GM18951 (cell line): ENCODE measurements around the gene FXYD5.

Experiments
- POLR2A ChIP-seq: IDR thresholded peaks from 4 replicates; pipeline ENCODE4 v1.6.1; 2011; ENCODE audit warnings: mild to moderate bottlenecking; ENCODE audit not compliant: insufficient read length, insufficient read depth; ENCODE audit errors: extremely low read depth
- in situ Hi-C: fragments of 300-500 bp; cut with MboI; formaldehyde crosslinking; loops from one replicate; pipeline ENCODE4 v1.12.0; 2022; ENCODE audit warnings: low sequenced_read_pairs, mixed read lengths, inconsistent platforms; ENCODE audit not compliant: unreplicated experiment

The FXYD5 gene

GRCh38 chr19:35161434-35161743 is 6.9 kb downstream of the FXYD5 start:
- in situ Hi-C loops, result no loop called here

GRCh38 chr19:35162471-35163326 is 8.2 kb downstream of the FXYD5 start:
- in situ Hi-C loops, result no loop called here
- no peak for TF ChIP-seq POLR2A

More at GRCh38 chr19:35161434-35161743, 6.9 kb downstream of the FXYD5 start:
- TF ChIP-seq POLR2A, result no peak

- TF ChIP-seq POLR2A, result no peak
- in situ Hi-C loops, result no loop called here
Measured at GRCh38 chr19:35164418-35164817, 9.9 kb downstream of the FXYD5 start.

- in situ Hi-C loops, result no loop called here
- no peak for TF ChIP-seq POLR2A
Measured at GRCh38 chr19:35165200-35166058, 10.9 kb downstream of the FXYD5 start.

GRCh38 chr19:35166100-35167063 is 11.8 kb downstream of the FXYD5 start:
- in situ Hi-C loops, result no loop called here
- TF ChIP-seq POLR2A, result no peak

GRCh38 chr19:35167251-35168119 is 12.9 kb downstream of the FXYD5 start:
- in situ Hi-C loops, result no loop called here
- no peak for TF ChIP-seq POLR2A

- TF ChIP-seq POLR2A, result no peak
- in situ Hi-C loops, result no loop called here
Measured at GRCh38 chr19:35168196-35168595, 13.7 kb downstream of the FXYD5 start.

GRCh38 chr19:35169221-35169995 is 14.9 kb downstream of the FXYD5 start:
- in situ Hi-C loops, result no loop called here
- TF ChIP-seq POLR2A, result no peak

- no peak for TF ChIP-seq POLR2A
- in situ Hi-C loops, result no loop called here
Measured at GRCh38 chr19:35170359-35171061, 16.0 kb downstream of the FXYD5 start.

- in situ Hi-C loops, result no loop called here
- no peak for TF ChIP-seq POLR2A
Measured at GRCh38 chr19:35171730-35172129, 17.2 kb downstream of the FXYD5 start.

GRCh38 chr19:35174226-35174625 is 19.7 kb downstream of the FXYD5 start:
- in situ Hi-C loops, result no loop called here
- TF ChIP-seq POLR2A, result no peak
